ENCODE data around the gene TNNT2. TPM values are rescaled to one million over a fixed set of nuclear protein-coding genes. Genes with fewer than 3 reads are reported as not detected.

The TNNT2 gene
- total and polyA plus RNA-seq, 4 donors: 0.17 to 0.28 (median 0.25) TPM; not detected in 1

DNA sequence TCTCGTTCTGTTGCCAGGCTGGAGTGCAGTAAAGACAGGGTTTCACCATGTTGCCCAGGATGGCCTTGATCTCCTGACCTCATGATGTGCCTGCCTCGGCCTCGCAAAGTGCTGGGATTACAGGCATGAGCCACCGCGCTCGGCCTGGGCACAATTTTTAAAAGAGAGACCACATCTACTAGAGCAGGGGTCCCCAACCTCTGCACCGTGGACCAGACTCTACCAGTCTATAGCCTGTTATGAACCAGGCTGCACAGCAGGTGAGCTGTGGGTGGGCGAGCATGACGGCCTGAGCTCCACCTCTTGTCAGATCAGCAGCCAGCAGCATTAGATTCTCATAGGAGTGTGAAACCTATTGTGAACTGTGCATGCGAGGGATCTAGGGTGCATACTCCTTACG lies 20.8 kb downstream of the TNNT2 start (continued):
- no peak for TF ChIP-seq YY1 (IDR thresholded peaks at IDR 0.05)
- TF ChIP-seq TAF1 (conservative IDR thresholded peaks at IDR 0.05): no peak

DNA sequence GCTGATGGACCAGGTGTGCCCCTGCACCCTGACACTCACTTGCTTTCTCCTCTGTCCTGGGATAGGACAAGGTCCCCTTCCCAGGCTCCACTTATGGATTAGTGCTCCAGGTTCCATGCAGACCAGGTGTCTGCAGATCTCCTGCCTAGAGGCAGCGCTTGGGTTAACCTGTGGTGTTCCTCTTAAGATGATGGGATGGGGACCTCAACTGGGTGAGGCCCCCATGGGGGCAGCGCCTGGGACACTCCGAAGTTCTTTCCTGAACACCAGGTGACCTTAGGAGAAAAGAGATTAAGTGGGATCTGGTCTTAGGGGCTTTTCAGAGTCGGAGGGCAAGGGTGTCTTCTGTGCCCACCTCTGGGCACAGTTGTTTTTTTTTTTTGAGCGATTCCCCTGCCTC lies 21.2 kb downstream of the TNNT2 start:
- Histone ChIP-seq H3K4me3 (ENCODE audit: low read depth in 1 of 3, low read length in 3 of 3) (no peak overlapping the region), H3K9ac (ENCODE audit: low read depth in 1 of 2, low read length in 2 of 2) (no peak overlapping the region), H3K27ac (ENCODE audit: low read depth in 1 of 2, low read length in 2 of 2) (no peak overlapping the region), H3K27me3 (ENCODE audit: control insufficient read depth in 4 of 4, insufficient read depth in 4 of 4, low read length in 3 of 4) (peaks cover 0 to 2% (median 0%) of the 10 kb centered on the region in 4 donors), H3K4me1 (ENCODE audit: control insufficient read depth in 4 of 4, insufficient read depth in 4 of 4, low read length in 3 of 4) (no peaks in the 10 kb centered on the region), H3K9me3 (ENCODE audit: control insufficient read depth in 4 of 4, low read length in 3 of 4) (no peaks in the 10 kb centered on the region), H3K36me3 (ENCODE audit: control insufficient read depth in 4 of 4, insufficient read depth in 3 of 4, low read depth in 1 of 4, low read length in 3 of 4) (no peaks in the 10 kb centered on the region)
- TF ChIP-seq, protein P1, sequence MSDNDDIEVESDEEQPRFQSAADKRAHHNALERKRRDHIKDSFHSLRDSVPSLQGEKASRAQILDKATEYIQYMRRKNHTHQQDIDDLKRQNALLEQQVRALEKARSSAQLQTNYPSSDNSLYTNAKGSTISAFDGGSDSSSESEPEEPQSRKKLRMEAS (IDR thresholded peaks at IDR 0.05): no peak
- TF ChIP-seq, protein P2, sequence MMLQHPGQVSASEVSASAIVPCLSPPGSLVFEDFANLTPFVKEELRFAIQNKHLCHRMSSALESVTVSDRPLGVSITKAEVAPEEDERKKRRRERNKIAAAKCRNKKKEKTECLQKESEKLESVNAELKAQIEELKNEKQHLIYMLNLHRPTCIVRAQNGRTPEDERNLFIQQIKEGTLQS (IDR thresholded peaks at IDR 0.05): no peak
- TF ChIP-seq, protein P3, sequence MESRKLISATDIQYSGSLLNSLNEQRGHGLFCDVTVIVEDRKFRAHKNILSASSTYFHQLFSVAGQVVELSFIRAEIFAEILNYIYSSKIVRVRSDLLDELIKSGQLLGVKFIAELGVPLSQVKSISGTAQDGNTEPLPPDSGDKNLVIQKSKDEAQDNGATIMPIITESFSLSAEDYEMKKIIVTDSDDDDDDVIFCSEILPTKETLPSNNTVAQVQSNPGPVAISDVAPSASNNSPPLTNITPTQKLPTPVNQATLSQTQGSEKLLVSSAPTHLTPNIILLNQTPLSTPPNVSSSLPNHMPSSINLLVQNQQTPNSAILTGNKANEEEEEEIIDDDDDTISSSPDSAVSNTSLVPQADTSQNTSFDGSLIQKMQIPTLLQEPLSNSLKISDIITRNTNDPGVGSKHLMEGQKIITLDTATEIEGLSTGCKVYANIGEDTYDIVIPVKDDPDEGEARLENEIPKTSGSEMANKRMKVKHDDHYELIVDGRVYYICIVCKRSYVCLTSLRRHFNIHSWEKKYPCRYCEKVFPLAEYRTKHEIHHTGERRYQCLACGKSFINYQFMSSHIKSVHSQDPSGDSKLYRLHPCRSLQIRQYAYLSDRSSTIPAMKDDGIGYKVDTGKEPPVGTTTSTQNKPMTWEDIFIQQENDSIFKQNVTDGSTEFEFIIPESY (IDR thresholded peaks at IDR 0.05): no peak
- no peak for TF ChIP-seq RAD21 (IDR thresholded peaks at IDR 0.05)
- TF ChIP-seq, protein P4, sequence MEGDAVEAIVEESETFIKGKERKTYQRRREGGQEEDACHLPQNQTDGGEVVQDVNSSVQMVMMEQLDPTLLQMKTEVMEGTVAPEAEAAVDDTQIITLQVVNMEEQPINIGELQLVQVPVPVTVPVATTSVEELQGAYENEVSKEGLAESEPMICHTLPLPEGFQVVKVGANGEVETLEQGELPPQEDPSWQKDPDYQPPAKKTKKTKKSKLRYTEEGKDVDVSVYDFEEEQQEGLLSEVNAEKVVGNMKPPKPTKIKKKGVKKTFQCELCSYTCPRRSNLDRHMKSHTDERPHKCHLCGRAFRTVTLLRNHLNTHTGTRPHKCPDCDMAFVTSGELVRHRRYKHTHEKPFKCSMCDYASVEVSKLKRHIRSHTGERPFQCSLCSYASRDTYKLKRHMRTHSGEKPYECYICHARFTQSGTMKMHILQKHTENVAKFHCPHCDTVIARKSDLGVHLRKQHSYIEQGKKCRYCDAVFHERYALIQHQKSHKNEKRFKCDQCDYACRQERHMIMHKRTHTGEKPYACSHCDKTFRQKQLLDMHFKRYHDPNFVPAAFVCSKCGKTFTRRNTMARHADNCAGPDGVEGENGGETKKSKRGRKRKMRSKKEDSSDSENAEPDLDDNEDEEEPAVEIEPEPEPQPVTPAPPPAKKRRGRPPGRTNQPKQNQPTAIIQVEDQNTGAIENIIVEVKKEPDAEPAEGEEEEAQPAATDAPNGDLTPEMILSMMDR (IDR thresholded peaks at IDR 0.05; ENCODE audit: low read depth, low read length, missing input control): no peak
- TF ChIP-seq HNF4G (IDR thresholded peaks at IDR 0.05): no peak
- TF ChIP-seq YY1 (IDR thresholded peaks at IDR 0.05): no peak
- no peak for TF ChIP-seq GABPA (IDR thresholded peaks at IDR 0.05 in 1 of 2, conservative IDR thresholded peaks at IDR 0.05 in 1 of 2)
- TF ChIP-seq NR2F2 (IDR thresholded peaks at IDR 0.05): no peak
- TF ChIP-seq SP1 (IDR thresholded peaks at IDR 0.05): no peak
- TF ChIP-seq, protein P5, sequence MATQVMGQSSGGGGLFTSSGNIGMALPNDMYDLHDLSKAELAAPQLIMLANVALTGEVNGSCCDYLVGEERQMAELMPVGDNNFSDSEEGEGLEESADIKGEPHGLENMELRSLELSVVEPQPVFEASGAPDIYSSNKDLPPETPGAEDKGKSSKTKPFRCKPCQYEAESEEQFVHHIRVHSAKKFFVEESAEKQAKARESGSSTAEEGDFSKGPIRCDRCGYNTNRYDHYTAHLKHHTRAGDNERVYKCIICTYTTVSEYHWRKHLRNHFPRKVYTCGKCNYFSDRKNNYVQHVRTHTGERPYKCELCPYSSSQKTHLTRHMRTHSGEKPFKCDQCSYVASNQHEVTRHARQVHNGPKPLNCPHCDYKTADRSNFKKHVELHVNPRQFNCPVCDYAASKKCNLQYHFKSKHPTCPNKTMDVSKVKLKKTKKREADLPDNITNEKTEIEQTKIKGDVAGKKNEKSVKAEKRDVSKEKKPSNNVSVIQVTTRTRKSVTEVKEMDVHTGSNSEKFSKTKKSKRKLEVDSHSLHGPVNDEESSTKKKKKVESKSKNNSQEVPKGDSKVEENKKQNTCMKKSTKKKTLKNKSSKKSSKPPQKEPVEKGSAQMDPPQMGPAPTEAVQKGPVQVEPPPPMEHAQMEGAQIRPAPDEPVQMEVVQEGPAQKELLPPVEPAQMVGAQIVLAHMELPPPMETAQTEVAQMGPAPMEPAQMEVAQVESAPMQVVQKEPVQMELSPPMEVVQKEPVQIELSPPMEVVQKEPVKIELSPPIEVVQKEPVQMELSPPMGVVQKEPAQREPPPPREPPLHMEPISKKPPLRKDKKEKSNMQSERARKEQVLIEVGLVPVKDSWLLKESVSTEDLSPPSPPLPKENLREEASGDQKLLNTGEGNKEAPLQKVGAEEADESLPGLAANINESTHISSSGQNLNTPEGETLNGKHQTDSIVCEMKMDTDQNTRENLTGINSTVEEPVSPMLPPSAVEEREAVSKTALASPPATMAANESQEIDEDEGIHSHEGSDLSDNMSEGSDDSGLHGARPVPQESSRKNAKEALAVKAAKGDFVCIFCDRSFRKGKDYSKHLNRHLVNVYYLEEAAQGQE (IDR thresholded peaks at IDR 0.05): no peak
- TF ChIP-seq FOXA1 (IDR thresholded peaks at IDR 0.05): no peak
- TF ChIP-seq EGR1 (IDR thresholded peaks at IDR 0.05; ENCODE audit: low read depth in 2 of 2): no peak
- no peak for TF ChIP-seq HNF4A (conservative IDR thresholded peaks at IDR 0.05)
- no peak for TF ChIP-seq FOXA2 (IDR thresholded peaks at IDR 0.05)
- no peak for TF ChIP-seq RXRA (IDR thresholded peaks at IDR 0.05)
- no peak for TF ChIP-seq TAF1 (conservative IDR thresholded peaks at IDR 0.05)
- no peak for TF ChIP-seq JUND (IDR thresholded peaks at IDR 0.05)
- WGBS: 90% methylated on average over 5 of the region's 5 CpGs
- no peak for DNase-seq (ENCODE audit: low spot score)
